Activated CD8-positive, alpha-beta T cell treated with anti-CD3 and anti-CD28 coated beads for 36 hours (primary cell): ENCODE data around the gene ACSL1. TPM values are rescaled to one million over a fixed set of nuclear protein-coding genes. Genes with fewer than 3 reads are reported as not detected.

Experiments
- ATAC-seq: fragments of 200-7000 bp; cut with Tn5 transposase; one replicate; pipeline ENCODE4 v1.10.0; 2021; ENCODE audit warnings: mild to moderate bottlenecking, moderate library complexity
- CTCF ChIA-PET: fragments of 350-600 bp; sonication (Branson Sonifier 250); formaldehyde crosslinking; loops from one replicate; lab custom pipeline; 2021; ENCODE audit warnings: antibody characterized with exemption; lab: Charles Lee
- POLR2A ChIA-PET: fragments of 350-600 bp; sonication (Branson Sonifier 250); formaldehyde crosslinking; loops from one replicate; lab custom pipeline; 2021; ENCODE audit warnings: antibody characterized with exemption; lab: Charles Lee
- DNase-seq: peaks from one replicate; pipeline ENCODE4 v3.0.0-alpha.2; 2020
- H3K27ac Mint-ChIP-seq: one replicate; pipeline ENCODE4 v1.8.0; 2021; ENCODE audit warnings: mild to moderate bottlenecking, mixed read lengths
- H3K27me3 Mint-ChIP-seq: one replicate; pipeline ENCODE4 v1.8.0; 2021; ENCODE audit warnings: mixed read lengths
- H3K36me3 Mint-ChIP-seq: one replicate; pipeline ENCODE4 v1.8.0; 2021; ENCODE audit warnings: low read depth, mixed read lengths
- H3K4me1 Mint-ChIP-seq: one replicate; pipeline ENCODE4 v1.8.0; 2021; ENCODE audit warnings: low read depth, mixed read lengths
- H3K4me3 Mint-ChIP-seq: one replicate; pipeline ENCODE4 v1.8.0; 2021; ENCODE audit warnings: mild to moderate bottlenecking, moderate library complexity, mixed read lengths
- H3K9me3 Mint-ChIP-seq: one replicate; pipeline ENCODE4 v1.8.0; 2021; ENCODE audit warnings: mixed read lengths
- CTCF ChIP-seq: fragments of 200-600 bp; IDR thresholded peaks from one replicate; pipeline ENCODE4 v1.8.0; 2022; ENCODE audit warnings: antibody characterized with exemption, mild to moderate bottlenecking
- intact Hi-C: fragments of 100-400 bp; cut with micrococcal nuclease; formaldehyde crosslinking; loops from one replicate; pipeline ENCODE4 v1.10.0; 2022
- total RNA-seq, 2 experiments: library from RNA; stranded (reverse); gene quantifications; one replicate each; pipeline ENCODE4 v1.2.3, GENCODE V29; 2021

ACSL1 gene
- total RNA-seq, 2 experiments from 2014 or later = 12.8 to 13.1 TPM

- TF ChIP-seq CTCF = no peak
- POLR2A ChIA-PET = no interaction called here
- no peak overlapping the region for H3K4me3 Mint-ChIP-seq
- H3K27ac Mint-ChIP-seq = no peak overlapping the region
- no peak for ATAC-seq
- no peaks in the 10 kb centered on the region for H3K4me1 Mint-ChIP-seq
- CTCF ChIA-PET = no interaction called here
- intact Hi-C loops = no loop called here
- DNase-seq = no peak
- no peaks in the 10 kb centered on the region for H3K9me3 Mint-ChIP-seq
- peaks cover 15% of the 10 kb centered on the region for H3K36me3 Mint-ChIP-seq
- H3K27me3 Mint-ChIP-seq = no peaks in the 10 kb centered on the region
These were observed 56.5 kb downstream of the ACSL1 start for GRCh38 chr4:184769141-184769765.

- TF ChIP-seq CTCF = no peak
- POLR2A ChIA-PET = no interaction called here
- CTCF ChIA-PET = interaction anchor here (1.0 kb wide), 1 partner anchor 23 kb away, joined by 3 read pairs; no protein-coding TSS in a partner anchor
- no peaks in the 10 kb centered on the region for H3K27me3 Mint-ChIP-seq
- intact Hi-C loops = no loop called here
- ATAC-seq (no peak), DNase-seq (no peak)
- no peaks in the 10 kb centered on the region for H3K9me3 Mint-ChIP-seq
- H3K4me1 Mint-ChIP-seq = peaks cover 2% of the 10 kb centered on the region
- H3K36me3 Mint-ChIP-seq = peaks cover 13% of the 10 kb centered on the region
- H3K4me3 Mint-ChIP-seq = no peak overlapping the region
- H3K27ac Mint-ChIP-seq = no peak overlapping the region
These were observed 57.5 kb downstream of the ACSL1 start for GRCh38 chr4:184768296-184768695.

- H3K4me3 Mint-ChIP-seq = no peak overlapping the region
- no peak overlapping the region for H3K27ac Mint-ChIP-seq
- ChIA-PET CTCF (no interaction called here), POLR2A (no interaction called here)
- H3K27me3 Mint-ChIP-seq = no peaks in the 10 kb centered on the region
- peaks cover 22% of the 10 kb centered on the region for H3K36me3 Mint-ChIP-seq
- no peaks in the 10 kb centered on the region for H3K9me3 Mint-ChIP-seq
- intact Hi-C loops = no loop called here
- DNase-seq (no peak), ATAC-seq (no peak)
- H3K4me1 Mint-ChIP-seq = peaks cover 20% of the 10 kb centered on the region
- TF ChIP-seq CTCF = no peak
These were observed 59.3 kb downstream of the ACSL1 start for GRCh38 chr4:184766446-184766845.

- ChIA-PET POLR2A (interaction anchor here (0.9 kb wide), 1 partner anchor 33 kb away, joined by 3 read pairs; no protein-coding TSS in a partner anchor), CTCF (no interaction called here)
- no peak overlapping the region for H3K4me3 Mint-ChIP-seq
- intact Hi-C loops = no loop called here
- no peaks in the 10 kb centered on the region for H3K27me3 Mint-ChIP-seq
- H3K9me3 Mint-ChIP-seq = no peaks in the 10 kb centered on the region
- peaks cover 20% of the 10 kb centered on the region for H3K4me1 Mint-ChIP-seq
- no peak for ATAC-seq
- TF ChIP-seq CTCF = no peak
- DNase-seq = no peak
- no peak overlapping the region for H3K27ac Mint-ChIP-seq
- peaks cover 27% of the 10 kb centered on the region for H3K36me3 Mint-ChIP-seq
These were observed 60.1 kb downstream of the ACSL1 start for GRCh38 chr4:184765473-184766340.

GRCh38 chr4:184764601-184765000 lies 61.2 kb downstream of the ACSL1 start:
- no peak for ATAC-seq
- POLR2A ChIA-PET = no interaction called here
- intact Hi-C loops = no loop called here
- Mint-ChIP-seq H3K27ac (no peak overlapping the region), H3K36me3 (peaks cover 37% of the 10 kb centered on the region), H3K4me1 (peaks cover 20% of the 10 kb centered on the region), H3K27me3 (no peaks in the 10 kb centered on the region), H3K4me3 (no peak overlapping the region), H3K9me3 (no peaks in the 10 kb centered on the region)
- no peak for TF ChIP-seq CTCF
- CTCF ChIA-PET = interaction anchor here (0.9 kb wide), 1 partner anchor 114 kb away, joined by 4 read pairs; no protein-coding TSS in a partner anchor
- no peak for DNase-seq
